NT2/D1 (cell line): ENCODE data around the gene SUGP2.

Experiments used
- DNase-seq: peaks from one replicate; pipeline ENCODE4 v3.0.0-alpha.2; 2011; ENCODE audit warnings: low read depth, low spot score
- H3K27me3 ChIP-seq: 2 replicates; pipeline ENCODE4 v1.6.0; 2011; ENCODE audit warnings: mild to moderate bottlenecking; ENCODE audit not compliant: insufficient read length, insufficient read depth
- H3K36me3 ChIP-seq: 2 replicates; pipeline ENCODE4 v1.6.1; 2011; ENCODE audit warnings: mild to moderate bottlenecking, low read length, mixed read lengths; ENCODE audit not compliant: insufficient read depth, insufficient read length
- H3K4me1 ChIP-seq: 2 replicates; pipeline ENCODE4 v1.5.1; 2011; ENCODE audit not compliant: insufficient read depth, insufficient read length
- H3K4me3 ChIP-seq: 2 replicates; pipeline ENCODE4 v1.5.1; 2011; ENCODE audit warnings: low read depth; ENCODE audit not compliant: insufficient read length
- H3K9ac ChIP-seq: 2 replicates; pipeline ENCODE4 v1.6.0; 2011; ENCODE audit warnings: low read depth; ENCODE audit not compliant: insufficient read length
- H3K9me3 ChIP-seq: 2 replicates; pipeline ENCODE4 v1.5.1; 2011; ENCODE audit warnings: mild to moderate bottlenecking, low read length; ENCODE audit not compliant: insufficient read depth
- SUZ12 ChIP-seq: IDR thresholded peaks from 2 replicates; pipeline ENCODE4 v1.6.1; 2011; ENCODE audit not compliant: insufficient read length, insufficient read depth; ENCODE audit errors: extremely low read depth
- YY1 ChIP-seq: IDR thresholded peaks from 2 replicates; pipeline ENCODE4 v1.6.1; 2011; ENCODE audit not compliant: insufficient read length, insufficient read depth
- ZNF274 ChIP-seq: IDR thresholded peaks from 2 replicates; pipeline ENCODE4 v1.6.1; 2011; ENCODE audit warnings: mild to moderate bottlenecking, low read depth, low read length

The SUGP2 gene

GRCh38 chr19:19006213-19006612 is 27.1 kb downstream of the SUGP2 start:
- Histone ChIP-seq H3K4me1 (no peaks in the 10 kb centered on the region), H3K36me3 (peaks cover 94% of the 10 kb centered on the region), H3K27me3 (no peaks in the 10 kb centered on the region), H3K9ac (no peak overlapping the region), H3K9me3 (no peaks in the 10 kb centered on the region), H3K4me3 (no peak overlapping the region)
- no peak for DNase-seq
- TF ChIP-seq ZNF274 (no peak), YY1 (no peak), SUZ12 (no peak)

- H3K4me3 ChIP-seq, result no peak overlapping the region
- H3K4me1 ChIP-seq, result no peaks in the 10 kb centered on the region
- H3K27me3 ChIP-seq, result no peaks in the 10 kb centered on the region
- no peak for DNase-seq
- H3K9ac ChIP-seq, result no peak overlapping the region
- no peak for TF ChIP-seq YY1
- TF ChIP-seq ZNF274, result no peak
- no peak for TF ChIP-seq SUZ12
- H3K9me3 ChIP-seq, result no peaks in the 10 kb centered on the region
- H3K36me3 ChIP-seq, result peaks cover 91% of the 10 kb centered on the region
Observed at GRCh38 chr19:19004144-19004543, 29.2 kb downstream of the SUGP2 start.

GRCh38 chr19:18999896-19000620 is 33.3 kb downstream of the SUGP2 start:
- TF ChIP-seq SUZ12, result no peak
- no peak for TF ChIP-seq ZNF274
- TF ChIP-seq YY1, result no peak
- peaks cover 85% of the 10 kb centered on the region for H3K36me3 ChIP-seq
- H3K9ac ChIP-seq, result no peak overlapping the region
- H3K4me3 ChIP-seq, result no peak overlapping the region
- no peaks in the 10 kb centered on the region for H3K27me3 ChIP-seq
- H3K4me1 ChIP-seq, result peaks cover 6% of the 10 kb centered on the region
- H3K9me3 ChIP-seq, result no peaks in the 10 kb centered on the region
- DNase-seq, result no peak

- Histone ChIP-seq H3K9me3 (no peaks in the 10 kb centered on the region), H3K9ac (no peak overlapping the region), H3K4me3 (no peak overlapping the region), H3K36me3 (peaks cover 85% of the 10 kb centered on the region), H3K4me1 (peaks cover 7% of the 10 kb centered on the region), H3K27me3 (no peaks in the 10 kb centered on the region)
- TF ChIP-seq ZNF274 (no peak), SUZ12 (no peak), YY1 (no peak)
- no peak for DNase-seq
Observed at GRCh38 chr19:18999016-18999758, 34.1 kb downstream of the SUGP2 start.

- no peak for TF ChIP-seq ZNF274
- TF ChIP-seq YY1, result no peak
- H3K27me3 ChIP-seq, result no peaks in the 10 kb centered on the region
- no peak overlapping the region for H3K4me3 ChIP-seq
- peaks cover 85% of the 10 kb centered on the region for H3K36me3 ChIP-seq
- H3K9ac ChIP-seq, result no peak overlapping the region
- peaks cover 7% of the 10 kb centered on the region for H3K4me1 ChIP-seq
- H3K9me3 ChIP-seq, result no peaks in the 10 kb centered on the region
- DNase-seq, result no peak
Observed at GRCh38 chr19:18998276-18998675, 35.0 kb downstream of the SUGP2 start.

GRCh38 chr19:18996796-18997394 is 36.4 kb downstream of the SUGP2 start:
- Histone ChIP-seq H3K9me3 (no peaks in the 10 kb centered on the region), H3K4me1 (peaks cover 7% of the 10 kb centered on the region), H3K4me3 (no peak overlapping the region), H3K36me3 (peaks cover 81% of the 10 kb centered on the region), H3K27me3 (no peaks in the 10 kb centered on the region), H3K9ac (no peak overlapping the region)
- no peak for DNase-seq
- TF ChIP-seq ZNF274 (no peak), SUZ12 (no peak), YY1 (no peak)

- no peak overlapping the region for H3K4me3 ChIP-seq
- peaks cover 81% of the 10 kb centered on the region for H3K36me3 ChIP-seq
- DNase-seq, result no peak
- H3K9ac ChIP-seq, result no peak overlapping the region
- H3K4me1 ChIP-seq, result peaks cover 7% of the 10 kb centered on the region
- no peaks in the 10 kb centered on the region for H3K27me3 ChIP-seq
- TF ChIP-seq SUZ12, result no peak
- no peak for TF ChIP-seq YY1
- TF ChIP-seq ZNF274, result no peak
- H3K9me3 ChIP-seq, result no peaks in the 10 kb centered on the region
Observed at GRCh38 chr19:18996351-18996750, 37.0 kb downstream of the SUGP2 start.
